GM18870 (cell line): ENCODE data around the gene ZRANB3.
"Not testable (repeated sequence)": the region's sequence is repeated elsewhere in the genome, so short reads cannot be mapped to it uniquely, and the experiment has no call there.

Experiments
- ATAC-seq: cut with Tn5 transposase; IDR thresholded peaks from one replicate; pipeline ENCODE4 v1.9.1; 2021; ENCODE audit warnings: moderate library complexity; ENCODE audit not compliant: unreplicated experiment

The ZRANB3 gene

GRCh38 chr2:135337071-135337470 is 193.9 kb downstream of the ZRANB3 start:
- no peak for ATAC-seq

GRCh38 chr2:135335256-135335655 is 195.8 kb downstream of the ZRANB3 start:
- no peak for ATAC-seq

- ATAC-seq, result no peak
Observed at GRCh38 chr2:135327146-135327545, 203.9 kb downstream of the ZRANB3 start.

GRCh38 chr2:135320465-135321355 is 210.3 kb downstream of the ZRANB3 start:
- no peak for ATAC-seq

- ATAC-seq, result no peak
Observed at GRCh38 chr2:135318808-135319207, 212.2 kb downstream of the ZRANB3 start.

- ATAC-seq, result no peak
Observed at GRCh38 chr2:135317375-135317774, 213.6 kb downstream of the ZRANB3 start.

- ATAC-seq, result no peak
Observed at GRCh38 chr2:135311962-135312361, 219.1 kb downstream of the ZRANB3 start.

- ATAC-seq, result no peak
Observed at GRCh38 chr2:135311268-135311667, 219.8 kb downstream of the ZRANB3 start.

GRCh38 chr2:135304694-135305093 is 226.3 kb downstream of the ZRANB3 start:
- ATAC-seq, result no peak

GRCh38 chr2:135299658-135300244 is 231.3 kb downstream of the ZRANB3 start:
- ATAC-seq, result no peak

- ATAC-seq, result no peak
Observed at GRCh38 chr2:135299165-135299564, 231.9 kb downstream of the ZRANB3 start.

GRCh38 chr2:135287121-135287520 is 243.9 kb downstream of the ZRANB3 start:
- ATAC-seq, result not testable (repeated sequence)

GRCh38 chr2:135285391-135285790 is 245.6 kb downstream of the ZRANB3 start:
- no peak for ATAC-seq

- no peak for ATAC-seq
Observed at GRCh38 chr2:135281379-135281778, 249.6 kb downstream of the ZRANB3 start.

GRCh38 chr2:135279209-135279608 is 251.8 kb downstream of the ZRANB3 start:
- ATAC-seq, result no peak

- ATAC-seq, result no peak
Observed at GRCh38 chr2:135276525-135276924, 254.5 kb downstream of the ZRANB3 start.

GRCh38 chr2:135271006-135271405 is 260.0 kb downstream of the ZRANB3 start:
- no peak for ATAC-seq

GRCh38 chr2:135265960-135266490 is 265.0 kb downstream of the ZRANB3 start:
- no peak for ATAC-seq

GRCh38 chr2:135259123-135259522 is 271.9 kb downstream of the ZRANB3 start:
- ATAC-seq, result no peak

- no peak for ATAC-seq
Observed at GRCh38 chr2:135258193-135258592, 272.8 kb downstream of the ZRANB3 start.

- ATAC-seq, result no peak
Observed at GRCh38 chr2:135257383-135258090, 273.5 kb downstream of the ZRANB3 start.
